IgD-negative memory B cell (primary cell): Measurements from ENCODE around the gene TCFL5. TPM values are rescaled to one million over a fixed set of nuclear protein-coding genes. Genes with fewer than 3 reads are reported as not detected.
A peak's percentile ranks its signal among the peaks of the same experiment; 100 is the strongest.

Experiments
- H3K27ac Mint-ChIP-seq, 3 donors: one replicate each; pipeline ENCODE4 v1.8.0; 2020 to 2022; ENCODE audit warnings: mild to moderate bottlenecking in 3 of 3, mixed read lengths in 3 of 3, moderate library complexity in 1 of 3
- H3K27me3 Mint-ChIP-seq: one replicate; pipeline ENCODE4 v1.8.0; 2021; ENCODE audit warnings: mixed read lengths
- H3K36me3 Mint-ChIP-seq: one replicate; pipeline ENCODE4 v1.8.0; 2020; ENCODE audit warnings: mild to moderate bottlenecking, mixed read lengths
- H3K4me1 Mint-ChIP-seq, 3 donors: one replicate each; pipeline ENCODE4 v1.8.0; 2020 to 2022; ENCODE audit warnings: mixed read lengths in 3 of 3, mild to moderate bottlenecking in 1 of 3
- H3K4me3 Mint-ChIP-seq, 4 donors: one replicate each; pipeline ENCODE4 v1.8.0; 2020 to 2022; ENCODE audit warnings: mild to moderate bottlenecking in 4 of 4, mixed read lengths in 4 of 4, moderate library complexity in 3 of 4
- H3K9me3 Mint-ChIP-seq, 3 donors: one replicate each; pipeline ENCODE4 v1.8.0; 2020 to 2021; ENCODE audit warnings: mixed read lengths in 3 of 3, mild to moderate bottlenecking in 1 of 3
- polyA plus RNA-seq: library from polyadenylated mRNA; unstranded; fragments of 300-500 nt; fragmentation: Illumina TruSeq; gene quantifications from one replicate; pipeline ENCODE4 v1.2.3, GENCODE V29; 2021

TCFL5 gene
- polyA plus RNA-seq, 1 donor from 2014 or later = 1.2 TPM

GRCh38 chr20:62832212-62832922 is 29.3 kb downstream of the TCFL5 start:
- Mint-ChIP-seq H3K27ac (peak overlapping the region; percentile 90 to 98 (median 93)), H3K36me3 (peaks cover 2% of the 10 kb centered on the region), H3K27me3 (peaks cover 8% of the 10 kb centered on the region), H3K9me3 (no peaks in the 10 kb centered on the region), H3K4me1 (peaks cover 13 to 17% (median 15%) of the 10 kb centered on the region in 3 donors), H3K4me3 (peak overlapping the region; percentile 68 to 94 (median 87))

- peak overlapping the region in 3 of 4 donors; percentile 25 to 94 (median 92) for H3K4me3 Mint-ChIP-seq
- H3K27ac Mint-ChIP-seq = peak overlapping the region in 1 of 3 donors; percentile 23
- H3K4me1 Mint-ChIP-seq = peaks cover 13 to 16% (median 13%) of the 10 kb centered on the region in 3 donors
- H3K27me3 Mint-ChIP-seq = peaks cover 6% of the 10 kb centered on the region
- no peaks in the 10 kb centered on the region for H3K9me3 Mint-ChIP-seq
- H3K36me3 Mint-ChIP-seq = peaks cover 2% of the 10 kb centered on the region
Measured at GRCh38 chr20:62831854-62832211, 29.8 kb downstream of the TCFL5 start.

GRCh38 chr20:62831361-62831788 is 30.2 kb downstream of the TCFL5 start:
- peaks cover 6% of the 10 kb centered on the region for H3K27me3 Mint-ChIP-seq
- peak overlapping the region in 2 of 4 donors; percentile 51 to 92 for H3K4me3 Mint-ChIP-seq
- peaks cover 13 to 14% (median 13%) of the 10 kb centered on the region in 3 donors for H3K4me1 Mint-ChIP-seq
- peaks cover 2% of the 10 kb centered on the region for H3K36me3 Mint-ChIP-seq
- H3K27ac Mint-ChIP-seq = peak overlapping the region in 1 of 3 donors; percentile 23
- no peaks in the 10 kb centered on the region for H3K9me3 Mint-ChIP-seq

GRCh38 chr20:62830821-62831220 is 30.8 kb downstream of the TCFL5 start:
- Mint-ChIP-seq H3K9me3 (no peaks in the 10 kb centered on the region), H3K4me1 (peaks cover 13 to 14% (median 13%) of the 10 kb centered on the region in 3 donors), H3K27me3 (peaks cover 6% of the 10 kb centered on the region), H3K4me3 (peak overlapping the region in 1 of 4 donors; percentile 37), H3K27ac (no peak overlapping the region), H3K36me3 (peaks cover 2% of the 10 kb centered on the region)

GRCh38 chr20:62830251-62830650 is 31.4 kb downstream of the TCFL5 start:
- H3K27me3 Mint-ChIP-seq = peaks cover 6% of the 10 kb centered on the region
- H3K4me3 Mint-ChIP-seq = no peak overlapping the region
- no peaks in the 10 kb centered on the region for H3K36me3 Mint-ChIP-seq
- no peak overlapping the region for H3K27ac Mint-ChIP-seq
- H3K4me1 Mint-ChIP-seq = peaks cover 8 to 14% (median 13%) of the 10 kb centered on the region in 3 donors
- no peaks in the 10 kb centered on the region for H3K9me3 Mint-ChIP-seq

- Mint-ChIP-seq H3K9me3 (no peaks in the 10 kb centered on the region), H3K4me1 (peaks cover 8 to 14% (median 13%) of the 10 kb centered on the region in 3 donors), H3K27ac (no peak overlapping the region), H3K36me3 (no peaks in the 10 kb centered on the region), H3K4me3 (no peak overlapping the region), H3K27me3 (peaks cover 6% of the 10 kb centered on the region)
Measured at GRCh38 chr20:62829231-62830230, 32.1 kb downstream of the TCFL5 start.

GRCh38 chr20:62828511-62829230 is 33.0 kb downstream of the TCFL5 start:
- peaks cover 6% of the 10 kb centered on the region for H3K27me3 Mint-ChIP-seq
- no peaks in the 10 kb centered on the region for H3K9me3 Mint-ChIP-seq
- no peak overlapping the region for H3K4me3 Mint-ChIP-seq
- H3K4me1 Mint-ChIP-seq = peaks cover 8 to 14% (median 13%) of the 10 kb centered on the region in 3 donors
- no peaks in the 10 kb centered on the region for H3K36me3 Mint-ChIP-seq
- H3K27ac Mint-ChIP-seq = no peak overlapping the region

- no peaks in the 10 kb centered on the region for H3K36me3 Mint-ChIP-seq
- no peak overlapping the region for H3K27ac Mint-ChIP-seq
- no peak overlapping the region for H3K4me3 Mint-ChIP-seq
- H3K27me3 Mint-ChIP-seq = peaks cover 6% of the 10 kb centered on the region
- H3K4me1 Mint-ChIP-seq = peaks cover 8 to 13% (median 13%) of the 10 kb centered on the region in 3 donors
- H3K9me3 Mint-ChIP-seq = no peaks in the 10 kb centered on the region
Measured at GRCh38 chr20:62828051-62828450, 33.6 kb downstream of the TCFL5 start.

GRCh38 chr20:62827311-62828038 is 34.1 kb downstream of the TCFL5 start:
- H3K27me3 Mint-ChIP-seq = peaks cover 2% of the 10 kb centered on the region
- no peak overlapping the region for H3K27ac Mint-ChIP-seq
- H3K36me3 Mint-ChIP-seq = no peaks in the 10 kb centered on the region
- no peak overlapping the region for H3K4me3 Mint-ChIP-seq
- no peaks in the 10 kb centered on the region for H3K9me3 Mint-ChIP-seq
- H3K4me1 Mint-ChIP-seq = peaks cover 2 to 11% (median 7%) of the 10 kb centered on the region in 3 donors

GRCh38 chr20:62826646-62827310 is 34.8 kb downstream of the TCFL5 start:
- Mint-ChIP-seq H3K4me3 (peak overlapping the region in 2 of 4 donors; percentile 9 to 54), H3K4me1 (peaks cover 0 to 7% (median 3%) of the 10 kb centered on the region in 3 donors), H3K36me3 (no peaks in the 10 kb centered on the region), H3K9me3 (no peaks in the 10 kb centered on the region), H3K27ac (no peak overlapping the region), H3K27me3 (peaks cover 2% of the 10 kb centered on the region)

GRCh38 chr20:62825986-62826645 is 35.5 kb downstream of the TCFL5 start:
- Mint-ChIP-seq H3K4me3 (peak overlapping the region in 2 of 4 donors; percentile 9 to 54), H3K27ac (no peak overlapping the region), H3K36me3 (no peaks in the 10 kb centered on the region), H3K9me3 (no peaks in the 10 kb centered on the region), H3K4me1 (peaks cover 0 to 4% (median 0%) of the 10 kb centered on the region in 3 donors), H3K27me3 (peaks cover 2% of the 10 kb centered on the region)

- Mint-ChIP-seq H3K4me3 (peak overlapping the region in 2 of 4 donors; percentile 16 to 71), H3K4me1 (peaks cover 0 to 4% (median 0%) of the 10 kb centered on the region in 3 donors), H3K36me3 (no peaks in the 10 kb centered on the region), H3K9me3 (no peaks in the 10 kb centered on the region), H3K27ac (peak overlapping the region in 1 of 3 donors; percentile 46), H3K27me3 (peaks cover 2% of the 10 kb centered on the region)
Measured at GRCh38 chr20:62825333-62825985, 36.2 kb downstream of the TCFL5 start.
